HG03064 (cell line): ENCODE results near the gene MACF1.

ENCODE experiments used
- ATAC-seq: cut with Tn5 transposase; IDR thresholded peaks from one replicate; pipeline ENCODE4 v1.9.1; 2021; ENCODE audit warnings: low read depth; ENCODE audit not compliant: unreplicated experiment

MACF1 gene

DNA sequence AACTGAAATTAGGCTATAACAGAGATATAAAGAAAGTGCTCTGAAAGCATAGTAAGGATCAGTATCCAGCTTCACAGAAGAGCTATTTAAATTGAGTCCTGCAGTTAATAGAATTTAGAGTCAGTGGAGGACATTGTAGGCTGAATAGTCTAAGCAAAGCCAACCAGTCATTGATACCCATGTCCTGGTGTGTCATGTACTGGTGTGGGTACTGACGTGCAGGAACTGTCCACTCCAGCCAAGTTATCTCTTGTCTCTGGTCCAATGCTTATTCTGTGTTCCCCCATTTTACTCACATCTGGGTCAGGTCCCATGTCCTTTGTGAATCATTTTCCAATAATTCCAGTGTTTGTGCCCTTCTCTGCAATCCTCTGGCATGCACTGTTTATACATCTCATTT, 90.0 kb downstream of the MACF1 start:
- no peak for ATAC-seq

DNA sequence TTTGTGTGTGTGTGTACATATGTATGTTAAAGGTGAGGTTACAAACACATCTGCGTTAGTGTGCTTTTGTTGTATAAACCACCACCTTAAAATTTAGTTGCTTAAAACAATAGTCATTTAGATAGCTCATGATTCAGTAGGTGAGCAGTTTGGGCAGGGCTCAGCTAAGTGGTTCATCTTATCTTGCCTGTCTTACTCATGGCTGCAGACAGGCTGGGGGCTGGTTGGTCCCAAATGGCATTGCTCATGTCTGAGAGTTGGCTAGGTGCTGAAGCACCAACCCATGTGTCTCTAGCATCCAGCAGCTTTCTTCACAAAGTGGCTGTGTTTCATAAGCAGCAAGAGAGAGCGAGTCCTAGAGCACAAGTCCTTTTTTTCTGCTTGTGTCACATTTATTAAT, 91.4 kb downstream of the MACF1 start:
- ATAC-seq, result no peak

DNA sequence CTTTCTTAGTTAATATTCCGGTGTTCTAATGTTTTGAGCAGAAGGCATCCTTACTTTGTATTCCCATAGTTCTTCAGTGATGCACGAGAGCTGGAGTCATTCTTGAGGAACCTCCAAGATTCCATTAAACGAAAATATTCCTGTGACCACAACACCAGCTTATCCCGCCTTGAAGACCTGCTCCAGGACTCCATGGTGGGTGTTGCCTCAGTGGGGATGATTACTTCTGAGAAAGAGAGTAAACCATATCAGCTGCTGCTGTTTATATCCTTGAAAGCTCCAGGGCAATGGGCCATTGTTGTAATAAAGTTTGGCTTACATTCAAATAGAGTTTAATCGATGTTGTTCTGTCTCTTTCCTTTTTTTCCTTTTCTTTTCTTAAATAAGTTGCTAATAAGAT, 93.1 kb downstream of the MACF1 start:
- no peak for ATAC-seq

DNA sequence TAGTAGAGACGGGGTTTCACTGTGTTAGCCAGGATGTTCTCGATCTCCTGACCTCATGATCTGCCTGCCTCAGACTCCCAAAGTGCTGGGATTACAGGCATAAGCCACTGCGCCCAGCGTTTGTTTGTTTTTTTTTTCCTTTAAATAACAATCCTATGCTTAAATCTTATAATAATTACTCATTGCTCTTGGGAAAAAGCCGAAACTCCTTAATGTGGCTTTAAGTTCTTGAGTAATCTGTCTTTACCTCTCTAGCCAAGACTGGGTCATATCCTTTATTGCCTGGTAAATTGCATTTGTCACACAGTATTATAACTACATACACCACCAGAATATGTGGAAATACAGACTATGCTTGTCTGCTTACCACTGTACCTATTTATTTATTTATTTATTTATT, 97.1 kb downstream of the MACF1 start:
- ATAC-seq, result no peak

DNA sequence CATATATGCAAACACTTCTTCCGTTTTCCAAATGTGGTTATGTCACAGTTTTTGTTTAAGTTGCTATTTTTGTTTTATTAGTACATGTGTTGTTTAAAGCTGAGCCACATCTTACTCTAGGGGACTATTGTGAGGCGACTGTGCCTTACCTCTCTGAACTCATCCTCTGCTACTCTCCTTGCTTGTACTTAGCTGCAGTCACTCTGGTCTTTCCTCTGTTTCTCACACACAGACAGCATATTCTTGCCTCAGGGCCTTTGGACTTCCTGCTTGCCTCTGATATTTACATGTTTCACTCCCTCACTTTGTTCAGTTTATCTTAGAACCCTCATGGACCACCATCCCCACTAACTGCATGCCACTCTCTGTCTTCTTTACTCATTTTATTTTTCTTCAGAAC, 101.1 kb downstream of the MACF1 start:
- ATAC-seq, result no peak

DNA sequence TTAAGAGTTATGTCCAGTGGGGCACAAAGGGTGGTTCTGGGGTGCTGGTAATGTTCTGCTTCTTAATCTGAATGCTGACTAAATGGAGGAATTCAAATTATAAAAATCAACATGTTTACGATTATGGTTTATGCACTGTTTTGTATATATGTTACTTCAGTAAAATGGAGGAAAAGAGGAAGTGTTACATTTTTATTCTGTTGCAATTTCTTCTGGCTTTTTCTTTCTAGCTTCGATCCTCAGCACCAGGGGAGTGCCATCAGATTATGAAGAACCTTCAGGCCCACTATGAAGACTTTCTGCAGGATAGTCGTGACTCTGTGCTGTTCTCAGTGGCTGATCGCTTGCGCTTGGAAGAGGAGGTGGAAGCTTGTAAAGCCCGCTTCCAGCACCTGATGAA, 105.5 kb downstream of the MACF1 start:
- no peak for ATAC-seq

DNA sequence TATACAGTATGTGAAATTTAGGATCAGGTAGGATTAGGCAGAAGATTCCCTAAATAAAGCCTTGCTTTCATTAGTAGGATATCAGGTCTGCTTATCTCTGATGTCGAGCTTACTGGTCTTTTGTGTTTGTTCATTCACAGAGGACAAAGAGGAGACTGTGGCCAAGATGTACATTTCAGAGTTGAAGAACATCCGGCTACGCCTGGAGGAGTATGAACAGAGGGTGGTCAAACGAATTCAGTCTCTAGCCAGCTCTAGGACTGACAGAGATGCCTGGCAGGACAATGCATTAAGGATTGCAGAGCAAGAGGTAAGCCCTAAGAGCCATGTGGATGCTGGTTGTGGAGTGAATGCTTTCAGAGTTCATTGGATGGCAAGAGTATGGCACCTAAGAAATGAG, 106.2 kb downstream of the MACF1 start:
- no peak for ATAC-seq

DNA sequence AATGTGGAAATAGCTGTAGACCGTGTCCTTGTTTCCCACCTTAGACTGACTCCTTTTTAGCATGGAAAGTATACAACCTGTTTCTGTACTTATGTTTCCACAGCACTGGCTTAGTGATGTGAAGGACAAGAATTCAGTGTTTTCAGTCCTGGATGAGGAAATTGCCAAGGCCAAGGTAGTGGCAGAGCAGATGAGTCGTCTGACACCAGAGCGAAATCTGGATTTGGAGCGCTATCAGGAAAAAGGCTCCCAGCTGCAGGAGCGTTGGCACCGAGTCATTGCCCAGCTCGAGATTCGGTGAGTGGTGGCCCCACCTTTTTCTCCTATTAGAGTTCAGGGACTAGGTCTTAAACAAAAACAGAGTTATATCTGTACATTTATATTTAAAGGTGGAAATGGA, 112.6 kb downstream of the MACF1 start:
- ATAC-seq, result no peak

DNA sequence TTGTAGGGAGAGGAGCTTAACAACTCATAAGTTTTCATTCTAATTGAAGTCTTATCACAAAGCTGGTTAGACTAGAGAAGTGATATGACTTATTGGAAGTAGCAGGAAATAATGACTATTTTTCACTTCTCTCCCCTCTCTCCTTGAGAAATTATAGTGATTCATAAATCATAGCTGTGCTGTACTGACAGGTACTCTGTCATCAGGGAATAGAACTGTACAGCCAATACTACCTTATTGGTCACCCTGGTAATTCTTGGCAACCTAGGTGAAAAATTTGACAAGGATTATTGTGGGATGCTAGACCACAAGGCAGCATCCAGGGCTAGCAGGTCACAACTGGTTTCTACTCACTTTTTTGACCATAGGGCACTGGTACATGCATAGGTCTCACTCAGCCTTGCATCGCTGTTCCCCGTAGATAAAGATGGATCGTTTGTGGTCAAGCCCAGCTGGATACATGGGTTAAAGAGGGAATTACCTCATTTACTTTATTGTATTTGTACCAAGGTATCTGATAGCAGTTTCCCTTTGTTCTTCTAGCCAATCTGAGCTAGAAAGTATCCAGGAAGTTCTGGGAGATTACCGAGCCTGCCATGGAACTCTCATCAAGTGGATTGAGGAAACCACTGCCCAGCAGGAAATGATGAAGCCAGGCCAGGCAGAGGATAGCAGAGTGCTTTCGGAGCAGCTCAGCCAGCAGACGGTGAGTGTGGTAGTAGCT, 113.6 kb downstream of the MACF1 start:
- no peak for ATAC-seq

DNA sequence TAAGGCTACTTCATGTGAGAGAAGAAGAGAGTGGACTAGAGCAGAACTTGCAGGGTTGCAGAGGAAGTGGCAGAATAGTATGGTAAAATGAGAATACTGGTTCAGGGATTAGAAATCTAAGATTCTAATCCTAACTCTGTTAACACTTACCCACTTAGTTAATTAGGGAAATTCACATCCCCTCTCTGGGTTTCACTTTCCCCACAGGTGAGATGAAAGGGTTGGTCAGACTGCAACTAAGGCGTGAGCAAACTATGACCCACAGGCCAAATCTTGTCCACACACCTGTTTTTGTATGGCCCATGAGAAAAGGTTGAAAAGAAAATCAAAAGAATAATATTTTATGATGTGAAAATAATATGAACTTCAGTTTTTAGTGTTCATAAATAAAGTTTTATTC, 117.5 kb downstream of the MACF1 start:
- no peak for ATAC-seq

DNA sequence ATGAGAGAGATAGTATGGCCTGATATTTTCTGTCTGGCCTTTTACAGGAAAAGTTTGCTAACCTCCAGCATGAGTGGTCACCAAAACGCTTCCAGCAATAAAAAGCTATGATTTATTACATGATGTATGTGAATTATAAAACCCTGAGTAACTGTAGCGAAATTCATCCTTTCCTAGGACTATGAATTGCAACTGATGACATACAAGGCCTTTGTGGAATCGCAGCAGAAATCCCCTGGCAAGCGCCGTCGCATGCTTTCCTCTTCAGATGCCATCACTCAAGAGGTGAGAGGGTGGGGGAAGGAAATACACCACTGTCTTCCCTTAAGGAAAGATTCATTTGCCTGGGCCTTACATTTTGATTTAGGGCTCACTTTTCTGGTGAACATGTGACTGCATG, 117.9 kb downstream of the MACF1 start:
- no peak for ATAC-seq

DNA sequence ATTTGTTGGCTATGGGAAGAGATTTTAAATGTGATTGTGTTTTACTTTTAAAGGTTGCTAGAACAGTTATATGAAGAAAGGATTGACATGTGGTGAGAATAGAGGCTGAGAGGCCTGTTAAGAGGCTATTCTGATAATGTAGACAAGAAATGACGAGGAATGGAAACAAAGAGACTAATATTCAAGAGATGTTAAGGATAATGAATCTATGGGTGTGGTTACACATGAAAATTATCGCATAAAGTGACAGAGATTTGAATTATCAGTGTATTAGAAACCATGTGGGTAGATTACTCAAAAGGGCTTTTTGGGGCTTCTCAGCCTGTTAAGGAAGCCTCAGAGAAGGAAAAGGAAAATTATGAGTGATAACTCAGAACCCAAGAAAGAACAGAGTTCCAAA, 120.4 kb downstream of the MACF1 start:
- ATAC-seq, result no peak

DNA sequence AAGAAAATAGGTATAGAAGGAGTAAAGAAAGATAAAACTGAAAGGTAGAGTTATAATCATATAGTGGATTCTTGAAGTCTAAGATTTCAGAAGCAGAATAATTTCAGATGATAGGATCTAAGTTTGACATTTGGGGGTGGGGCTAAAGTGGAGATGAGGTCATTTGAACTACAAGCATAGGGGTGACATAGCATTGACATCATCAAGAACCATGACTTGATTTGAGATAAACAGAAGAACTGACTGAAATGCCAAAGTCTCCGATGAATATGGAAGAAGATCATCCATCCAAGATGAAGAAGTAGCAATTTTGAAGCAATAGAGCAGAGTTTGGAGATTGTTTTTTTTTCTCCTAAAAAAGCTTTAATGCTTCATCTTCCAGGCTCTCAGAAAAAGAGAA, 122.3 kb downstream of the MACF1 start:
- no peak for ATAC-seq

DNA sequence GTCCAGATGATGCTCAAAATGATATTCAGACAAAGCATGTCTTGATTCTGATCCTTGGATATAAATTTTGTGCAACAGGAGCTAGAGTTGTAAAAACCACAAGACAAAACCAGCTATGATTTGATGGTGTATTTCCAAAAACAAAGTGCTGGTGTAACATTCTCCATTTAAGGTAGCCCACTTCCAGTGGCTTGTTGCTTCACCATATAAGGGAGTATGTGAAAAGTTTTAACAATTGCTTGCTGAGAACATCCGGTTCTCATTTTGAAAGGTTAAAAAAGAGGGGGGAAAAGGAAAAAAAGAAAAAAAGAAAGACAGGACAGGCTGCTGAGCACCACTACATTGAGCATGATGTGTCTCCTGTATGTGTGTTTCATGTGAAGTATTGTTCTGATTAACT, 123.6 kb downstream of the MACF1 start:
- ATAC-seq, result no peak

DNA sequence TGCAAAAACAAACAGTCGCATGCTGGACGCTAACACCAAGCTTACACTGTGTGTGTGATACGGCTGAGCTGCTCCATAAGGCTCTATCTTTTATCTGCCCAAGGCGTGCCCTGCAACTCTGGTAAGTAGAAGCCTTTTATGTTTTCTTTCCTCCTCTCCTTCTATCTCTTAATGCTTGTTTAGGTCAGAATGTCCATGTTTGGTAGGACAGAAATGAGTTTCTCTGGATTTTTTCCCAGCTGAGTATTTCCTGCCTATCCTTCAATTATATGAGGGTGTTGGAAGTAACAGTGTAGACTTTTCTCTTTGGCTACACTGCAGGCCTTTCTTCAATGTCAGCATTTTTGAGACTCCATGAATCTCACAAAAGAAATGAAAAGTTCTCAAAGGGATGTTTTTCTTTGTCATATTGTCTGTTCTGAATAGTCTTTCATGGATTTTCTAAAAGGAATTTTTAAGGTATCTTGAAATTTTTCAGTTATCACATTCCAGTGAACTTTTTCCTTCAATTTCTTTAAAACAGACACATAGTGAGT, 124.2 kb downstream of the MACF1 start:
- no peak for ATAC-seq

DNA sequence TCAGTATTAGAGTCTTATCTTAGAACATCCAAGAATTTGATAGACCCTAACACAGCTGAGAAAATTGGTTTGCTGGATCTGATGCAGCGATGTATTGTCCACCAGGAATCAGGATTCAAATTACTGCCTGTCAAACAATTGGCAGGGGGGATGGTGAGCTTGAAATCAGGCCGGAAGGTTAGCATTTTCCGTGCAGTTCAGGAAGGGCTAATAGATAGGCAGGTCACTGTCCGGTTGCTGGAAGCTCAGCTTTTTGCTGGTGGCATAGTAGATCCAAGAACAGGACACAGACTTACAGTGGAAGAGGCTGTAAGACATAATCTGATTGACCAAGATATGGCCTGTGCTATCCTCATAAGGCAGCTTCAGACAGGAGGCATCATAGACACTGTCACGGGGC, 127.2 kb downstream of the MACF1 start:
- no peak for ATAC-seq

DNA sequence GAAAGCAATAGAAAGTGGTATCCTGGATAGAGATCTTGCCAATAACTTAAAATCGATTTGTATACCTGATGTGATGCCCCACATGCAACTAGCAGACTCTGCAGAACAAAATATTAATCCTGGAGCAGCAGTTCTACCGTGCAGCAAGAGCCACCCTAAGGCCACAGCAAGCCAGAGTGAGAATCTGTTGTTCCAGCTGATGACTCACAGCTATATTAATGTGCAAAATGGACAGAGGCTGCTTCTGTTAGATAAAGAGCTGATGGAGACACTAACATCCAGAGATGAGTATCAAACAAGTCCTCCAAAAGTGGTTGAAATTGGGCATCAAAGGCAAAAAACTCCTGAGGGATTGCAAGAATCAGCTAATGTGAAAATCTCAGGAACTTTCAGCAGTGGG, 127.8 kb downstream of the MACF1 start:
- ATAC-seq, result no peak

DNA sequence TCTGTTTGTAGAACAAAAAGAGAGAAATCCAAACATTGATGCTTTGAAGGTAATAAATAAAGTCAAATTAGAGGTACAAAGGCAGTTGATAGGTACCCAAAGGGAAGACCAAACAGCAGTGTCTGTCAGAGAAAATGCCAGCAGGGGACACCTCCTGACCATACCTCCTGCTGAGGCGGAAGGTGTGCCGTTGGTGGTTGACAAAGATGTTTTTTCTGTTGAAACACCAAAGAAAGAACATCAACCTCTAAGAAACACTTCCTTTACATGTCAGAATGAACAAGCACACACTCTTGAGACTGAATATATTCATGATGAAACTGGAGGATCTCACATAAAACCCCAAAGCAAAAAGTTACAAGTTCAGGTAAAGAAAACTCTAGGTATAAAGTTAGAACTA, 128.3 kb downstream of the MACF1 start:
- no peak for ATAC-seq

DNA sequence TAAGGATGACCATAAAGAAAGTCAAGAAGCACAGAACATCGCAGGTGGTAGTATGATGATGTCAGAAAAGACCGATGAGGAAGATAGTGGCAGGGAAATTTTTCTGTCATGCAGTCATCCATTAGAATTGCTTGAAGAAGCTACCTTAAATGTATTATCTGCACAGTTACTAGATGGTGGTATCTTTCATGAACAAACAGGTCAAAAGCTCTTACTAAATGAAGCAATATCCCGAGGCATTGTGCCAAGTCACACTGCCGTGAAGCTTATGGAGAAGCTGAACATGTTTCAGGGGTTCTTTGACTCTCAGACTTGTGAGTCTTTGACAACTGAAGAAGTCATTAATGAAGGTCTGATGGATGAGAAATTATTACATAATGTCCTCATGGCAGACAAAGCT, 128.8 kb downstream of the MACF1 start:
- no peak for ATAC-seq

DNA sequence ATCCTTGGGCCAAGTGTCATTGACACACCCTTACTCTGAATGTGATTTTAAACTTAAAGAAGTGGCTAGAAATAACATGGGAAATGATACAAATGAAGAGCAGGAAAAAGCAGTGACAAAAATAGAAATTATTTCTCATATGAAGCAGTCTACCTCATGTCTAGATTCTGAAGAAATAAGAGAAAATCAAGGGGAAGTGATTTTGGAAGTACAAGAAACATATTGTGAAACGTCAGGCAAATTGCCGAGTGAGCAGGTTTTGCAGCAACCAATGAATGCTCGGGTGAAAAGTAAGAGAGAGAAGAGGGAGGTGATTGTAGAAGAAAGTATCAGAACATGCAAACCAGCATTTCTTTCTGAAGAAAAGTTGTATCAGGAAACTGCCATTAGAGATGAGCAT, 130.7 kb downstream of the MACF1 start:
- no peak for ATAC-seq

DNA sequence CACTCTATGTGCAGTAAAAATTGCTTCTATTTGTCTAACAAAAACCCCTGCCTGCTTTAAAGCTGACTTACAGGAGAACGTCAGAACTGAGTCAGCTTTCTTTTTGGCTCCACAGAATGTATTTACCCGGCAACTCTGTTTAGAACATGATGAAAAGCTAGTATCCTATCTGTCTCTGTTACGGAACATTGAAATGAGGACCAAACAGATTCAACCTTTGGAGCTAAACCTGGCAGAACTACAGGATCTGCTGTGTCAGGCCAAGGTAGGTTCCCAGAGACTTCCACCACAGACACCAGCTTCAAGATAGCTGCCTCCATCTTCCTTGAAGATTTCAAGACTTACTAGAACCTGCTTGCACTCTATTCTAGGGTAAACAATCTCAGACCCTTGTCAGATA, 132.6 kb downstream of the MACF1 start:
- ATAC-seq, result no peak

DNA sequence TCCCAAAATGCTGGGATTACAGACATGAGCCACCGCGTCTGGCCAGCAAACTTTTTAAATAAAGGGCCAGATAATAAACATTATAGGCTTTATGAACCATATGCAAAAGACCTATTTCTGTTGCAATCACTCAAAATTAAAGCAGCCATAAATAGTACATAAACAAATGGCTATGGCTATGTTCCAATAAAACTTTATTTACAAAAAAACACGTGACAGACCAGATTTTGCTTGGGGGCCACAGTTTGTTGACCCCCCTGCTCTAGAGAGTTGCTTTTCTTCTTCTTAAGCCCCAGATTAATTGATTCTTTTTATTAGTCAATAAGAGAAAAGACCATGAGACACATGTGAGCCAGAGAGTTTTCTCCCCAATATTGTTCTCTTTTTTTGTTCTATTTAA, 138.3 kb downstream of the MACF1 start:
- ATAC-seq, result no peak
